HUES48 (cell line): ENCODE results near the gene MUC22.
"Not testable (repeated sequence)": the region's sequence is repeated elsewhere in the genome, so short reads cannot be mapped to it uniquely, and the experiment has no call there.

Experiments used
- H3K27ac ChIP-seq: one replicate; pipeline ENCODE4 v1.7.0; 2013; ENCODE audit warnings: low read depth, low read length, inconsistent platforms
- H3K27me3 ChIP-seq: 2 replicates; pipeline ENCODE4 v1.6.1; 2013; ENCODE audit warnings: mild to moderate bottlenecking, low read length; ENCODE audit not compliant: control insufficient read depth, insufficient read depth
- H3K36me3 ChIP-seq: 2 replicates; pipeline ENCODE4 v1.6.1; 2013; ENCODE audit warnings: low read length; ENCODE audit not compliant: control insufficient read depth, insufficient read depth
- H3K4me1 ChIP-seq: 2 replicates; pipeline ENCODE4 v1.6.1; 2013; ENCODE audit warnings: mild to moderate bottlenecking, low read length; ENCODE audit not compliant: control insufficient read depth, insufficient read depth
- H3K4me3 ChIP-seq: 2 replicates; pipeline ENCODE4 v1.5.1; 2013; ENCODE audit warnings: mild to moderate bottlenecking, low read depth, low read length
- H3K9ac ChIP-seq: 2 replicates; pipeline ENCODE4 v1.6.1; 2013; ENCODE audit warnings: mild to moderate bottlenecking, low read depth, low read length, moderate library complexity
- H3K9me3 ChIP-seq: 2 replicates; pipeline ENCODE4 v1.6.1; 2013; ENCODE audit warnings: low read length; ENCODE audit not compliant: control insufficient read depth, insufficient read depth

MUC22 gene

GRCh38 chr6:31000067-31000860 lies 10.0 kb upstream of the MUC22 start:
- H3K27ac ChIP-seq, H3K4me3 ChIP-seq, H3K4me1 ChIP-seq, H3K9ac ChIP-seq, H3K9me3 ChIP-seq, H3K27me3 ChIP-seq, H3K36me3 ChIP-seq: not testable (repeated sequence)

- Histone ChIP-seq H3K9me3 (no peaks in the 10 kb centered on the region), H3K9ac (no peak overlapping the region), H3K4me1 (no peaks in the 10 kb centered on the region), H3K36me3 (no peaks in the 10 kb centered on the region), H3K27me3 (no peaks in the 10 kb centered on the region), H3K4me3 (no peak overlapping the region), H3K27ac (no peak overlapping the region)
Measured at GRCh38 chr6:31001281-31001888, 8.9 kb upstream of the MUC22 start.

- H3K4me1 ChIP-seq: no peaks in the 10 kb centered on the region
- H3K9ac ChIP-seq: no peak overlapping the region
- no peaks in the 10 kb centered on the region for H3K27me3 ChIP-seq
- H3K36me3 ChIP-seq: no peaks in the 10 kb centered on the region
- no peak overlapping the region for H3K4me3 ChIP-seq
- H3K27ac ChIP-seq: no peak overlapping the region
- no peaks in the 10 kb centered on the region for H3K9me3 ChIP-seq
Measured at GRCh38 chr6:31002471-31002870, 7.8 kb upstream of the MUC22 start.

GRCh38 chr6:31004794-31005193 lies 5.5 kb upstream of the MUC22 start:
- no peak overlapping the region for H3K27ac ChIP-seq
- H3K27me3 ChIP-seq: no peaks in the 10 kb centered on the region
- H3K36me3 ChIP-seq: no peaks in the 10 kb centered on the region
- H3K4me3 ChIP-seq: no peak overlapping the region
- no peak overlapping the region for H3K9ac ChIP-seq
- no peaks in the 10 kb centered on the region for H3K9me3 ChIP-seq
- H3K4me1 ChIP-seq: no peaks in the 10 kb centered on the region

GRCh38 chr6:31005249-31006020 lies 4.8 kb upstream of the MUC22 start:
- Histone ChIP-seq H3K4me3 (no peak overlapping the region), H3K9me3 (no peaks in the 10 kb centered on the region), H3K27ac (no peak overlapping the region), H3K4me1 (no peaks in the 10 kb centered on the region), H3K9ac (no peak overlapping the region), H3K27me3 (no peaks in the 10 kb centered on the region), H3K36me3 (no peaks in the 10 kb centered on the region)

GRCh38 chr6:31007694-31008093 lies 2.6 kb upstream of the MUC22 start:
- H3K4me3 ChIP-seq: no peak overlapping the region
- no peaks in the 10 kb centered on the region for H3K4me1 ChIP-seq
- no peak overlapping the region for H3K9ac ChIP-seq
- H3K27me3 ChIP-seq: no peaks in the 10 kb centered on the region
- no peaks in the 10 kb centered on the region for H3K9me3 ChIP-seq
- no peaks in the 10 kb centered on the region for H3K36me3 ChIP-seq
- no peak overlapping the region for H3K27ac ChIP-seq

- Histone ChIP-seq H3K27me3 (no peaks in the 10 kb centered on the region), H3K4me3 (no peak overlapping the region), H3K9me3 (no peaks in the 10 kb centered on the region), H3K27ac (no peak overlapping the region), H3K4me1 (no peaks in the 10 kb centered on the region), H3K9ac (no peak overlapping the region), H3K36me3 (no peaks in the 10 kb centered on the region)
Measured at GRCh38 chr6:31008165-31008564, 2.1 kb upstream of the MUC22 start.

GRCh38 chr6:31009731-31010130 lies 543 bp upstream of the MUC22 start:
- Histone ChIP-seq H3K9ac (no peak overlapping the region), H3K9me3 (no peaks in the 10 kb centered on the region), H3K27ac (no peak overlapping the region), H3K4me3 (no peak overlapping the region), H3K36me3 (no peaks in the 10 kb centered on the region), H3K27me3 (no peaks in the 10 kb centered on the region), H3K4me1 (no peaks in the 10 kb centered on the region)

- no peaks in the 10 kb centered on the region for H3K4me1 ChIP-seq
- no peak overlapping the region for H3K9ac ChIP-seq
- H3K4me3 ChIP-seq: no peak overlapping the region
- no peak overlapping the region for H3K27ac ChIP-seq
- H3K27me3 ChIP-seq: no peaks in the 10 kb centered on the region
- H3K36me3 ChIP-seq: no peaks in the 10 kb centered on the region
- no peaks in the 10 kb centered on the region for H3K9me3 ChIP-seq
Measured at GRCh38 chr6:31011153-31011552, 879 bp downstream of the MUC22 start.

GRCh38 chr6:31016659-31017299 lies 6.5 kb downstream of the MUC22 start:
- Histone ChIP-seq H3K36me3 (no peaks in the 10 kb centered on the region), H3K9me3 (0 out of 2 replicates have a peak, but pooled peaks cover 3% of the 10 kb centered on the region), H3K4me1 (no peaks in the 10 kb centered on the region), H3K4me3 (no peak overlapping the region), H3K27ac (no peak overlapping the region), H3K27me3 (peaks cover 5% of the 10 kb centered on the region; the same call in 1 of the 2 replicates), H3K9ac (no peak overlapping the region)
